Calu3 (cell line): ENCODE data around the gene PRSS33. TPM values are rescaled to one million over a fixed set of nuclear protein-coding genes. Genes with fewer than 3 reads are reported as not detected.

Experiments used
- BruUV-seq: library from RNA; stranded (reverse); fragments of 400-500 nt; replicated peaks from 2 replicates; lab custom pipeline; 2021; lab: Mats Ljungman, UMichigan
- CTCF ChIA-PET: fragments of 300-600 bp; sonication (Branson Sonifier 250); formaldehyde crosslinking; loops from one replicate; lab custom pipeline; 2022; ENCODE audit warnings: antibody characterized with exemption; lab: Charles Lee
- DNase-seq: peaks from one replicate; pipeline ENCODE4 v3.0.0; 2022
- H3K27ac Mint-ChIP-seq: one replicate; pipeline ENCODE4 v1.8.0; 2022; ENCODE audit warnings: mixed read lengths; ENCODE audit not compliant: unreplicated experiment
- H3K27me3 Mint-ChIP-seq: one replicate; pipeline ENCODE4 v1.8.0; 2022; ENCODE audit warnings: mixed read lengths; ENCODE audit not compliant: unreplicated experiment
- H3K36me3 Mint-ChIP-seq: one replicate; pipeline ENCODE4 v1.8.0; 2022; ENCODE audit warnings: mild to moderate bottlenecking, moderate library complexity, mixed read lengths; ENCODE audit not compliant: insufficient read depth, unreplicated experiment
- H3K4me1 Mint-ChIP-seq: one replicate; pipeline ENCODE4 v1.8.0; 2022; ENCODE audit warnings: mild to moderate bottlenecking, low read depth, mixed read lengths; ENCODE audit not compliant: unreplicated experiment
- H3K4me3 Mint-ChIP-seq: one replicate; pipeline ENCODE4 v1.8.0; 2022; ENCODE audit warnings: mild to moderate bottlenecking, low read depth, moderate library complexity, mixed read lengths; ENCODE audit not compliant: unreplicated experiment
- H3K9me3 Mint-ChIP-seq: one replicate; pipeline ENCODE4 v1.8.0; 2022; ENCODE audit warnings: low read depth, mixed read lengths; ENCODE audit not compliant: unreplicated experiment
- CTCF ChIP-seq: fragments of 200-600 bp; IDR thresholded peaks from one replicate; pipeline ENCODE4 v1.8.0; 2022; ENCODE audit warnings: antibody characterized with exemption; ENCODE audit not compliant: unreplicated experiment
- intact Hi-C: fragments of 100-400 bp; cut with micrococcal nuclease; formaldehyde crosslinking; loops from one replicate; pipeline ENCODE4 v1.10.0; 2022; ENCODE audit not compliant: unreplicated experiment
- total RNA-seq: library from RNA; stranded (reverse); gene quantifications from 2 replicates; pipeline ENCODE4 v1.2.3, GENCODE V29; 2022

Gene PRSS33
- total RNA-seq, 1 experiment from 2014 or later = 13.2 TPM

GRCh38 chr16:2776500-2777139 is 10.7 kb downstream of the PRSS33 start:
- CTCF ChIA-PET = interaction anchor here (0.7 to 1.2 kb wide), 4 partner anchors 8 to 91 kb away, joined by 3 read pairs; no protein-coding TSS in a partner anchor
- intact Hi-C loops = loop anchor here (5.0 kb wide), 2 partner anchors 46 to 61 kb away; no protein-coding TSS in a partner anchor
- Mint-ChIP-seq H3K4me1 (peaks cover 23% of the 10 kb centered on the region), H3K27ac (peak overlapping the region; percentile 89), H3K9me3 (no peaks in the 10 kb centered on the region), H3K27me3 (no peaks in the 10 kb centered on the region), H3K4me3 (peak overlapping the region; percentile 93), H3K36me3 (peaks cover 73% of the 10 kb centered on the region)
- no TSS peak for BruUV-seq
- TF ChIP-seq CTCF = no peak
- no peak for DNase-seq

GRCh38 chr16:2775765-2776499 is 11.4 kb downstream of the PRSS33 start:
- no peak for TF ChIP-seq CTCF
- H3K4me1 Mint-ChIP-seq = peaks cover 23% of the 10 kb centered on the region
- intact Hi-C loops = loop anchor here (5.0 kb wide), 2 partner anchors 46 to 61 kb away; no protein-coding TSS in a partner anchor

GRCh38 chr16:2775131-2775716 is 12.1 kb downstream of the PRSS33 start:
- no peak for TF ChIP-seq CTCF
- Mint-ChIP-seq H3K4me1 (peaks cover 23% of the 10 kb centered on the region), H3K27ac (no peak overlapping the region), H3K9me3 (no peaks in the 10 kb centered on the region), H3K36me3 (peaks cover 85% of the 10 kb centered on the region), H3K27me3 (no peaks in the 10 kb centered on the region), H3K4me3 (peak overlapping the region; percentile 93)
- no peak for DNase-seq
- BruUV-seq = no TSS peak
- intact Hi-C loops = loop anchor here (5.0 kb wide), 2 partner anchors 47 to 62 kb away; no protein-coding TSS in a partner anchor
- CTCF ChIA-PET = interaction anchor here (0.8 to 1.2 kb wide), 3 partner anchors 9 to 22 kb away, joined by 3 read pairs; no protein-coding TSS in a partner anchor

More at GRCh38 chr16:2775765-2776499, 11.4 kb downstream of the PRSS33 start:
- Mint-ChIP-seq H3K4me3 (peak overlapping the region; percentile 93), H3K9me3 (no peaks in the 10 kb centered on the region), H3K27me3 (no peaks in the 10 kb centered on the region), H3K27ac (peak overlapping the region; percentile 89), H3K36me3 (peaks cover 80% of the 10 kb centered on the region)
- CTCF ChIA-PET = interaction anchor here (0.7 to 1.2 kb wide), 5 partner anchors 8 to 92 kb away, joined by 3 read pairs; no protein-coding TSS in a partner anchor
- DNase-seq = no peak
- TSS peak; percentile 29 for BruUV-seq

- no TSS peak for BruUV-seq
- no peak for DNase-seq
- TF ChIP-seq CTCF = no peak
- Mint-ChIP-seq H3K36me3 (peaks cover 87% of the 10 kb centered on the region), H3K27me3 (no peaks in the 10 kb centered on the region), H3K27ac (no peak overlapping the region), H3K4me1 (peaks cover 30% of the 10 kb centered on the region), H3K9me3 (no peaks in the 10 kb centered on the region), H3K4me3 (no peak overlapping the region)
- intact Hi-C loops = no loop called here
- CTCF ChIA-PET = interaction anchor here (1.4 kb wide), 1 partner anchor 80 kb away, joined by 3 read pairs; no protein-coding TSS in a partner anchor
Measured at GRCh38 chr16:2774161-2774891, 13.0 kb downstream of the PRSS33 start.
